VCaP (cell line): ENCODE data around the gene AMT.
"Not testable (repeated sequence)": the region's sequence is repeated elsewhere in the genome, so short reads cannot be mapped to it uniquely, and the experiment has no call there.

Source experiments
- H3K27ac ChIP-seq: fragments of 450-650 bp; 2 replicates; pipeline ENCODE4 v1.5.1; 2017
- TF ChIP-seq, protein P1 (sequence below): fragments of 450-650 bp; conservative IDR thresholded peaks from 2 replicates; pipeline ENCODE4 v1.5.1; 2017; ENCODE audit warnings: mild to moderate bottlenecking, moderate library complexity

AMT gene

DNA sequence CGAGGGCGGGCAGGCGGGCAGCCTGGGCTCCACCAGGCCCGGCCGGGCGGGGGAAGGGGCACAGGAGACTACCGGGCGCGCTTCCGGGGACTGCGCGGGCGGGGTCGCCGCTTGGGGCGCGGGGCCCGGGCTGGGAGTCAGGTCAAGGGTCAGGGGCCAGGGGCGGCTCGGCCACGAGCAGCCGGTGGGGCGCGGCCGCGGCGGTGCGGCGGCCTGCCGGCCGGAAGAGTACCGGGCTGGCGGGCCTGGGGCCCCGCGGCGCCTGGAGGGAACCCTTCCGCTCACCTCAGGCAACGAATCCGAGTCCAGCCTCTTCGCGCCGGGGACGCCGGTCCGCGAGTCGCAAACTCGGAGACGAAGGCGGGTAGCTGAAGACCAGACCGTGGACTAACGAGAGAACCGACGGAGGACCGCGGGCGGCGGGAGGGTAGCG, 10.7 kb downstream of the AMT start:
- H3K27ac ChIP-seq, result peak overlapping the region; percentile 98
- TF ChIP-seq, protein P1, sequence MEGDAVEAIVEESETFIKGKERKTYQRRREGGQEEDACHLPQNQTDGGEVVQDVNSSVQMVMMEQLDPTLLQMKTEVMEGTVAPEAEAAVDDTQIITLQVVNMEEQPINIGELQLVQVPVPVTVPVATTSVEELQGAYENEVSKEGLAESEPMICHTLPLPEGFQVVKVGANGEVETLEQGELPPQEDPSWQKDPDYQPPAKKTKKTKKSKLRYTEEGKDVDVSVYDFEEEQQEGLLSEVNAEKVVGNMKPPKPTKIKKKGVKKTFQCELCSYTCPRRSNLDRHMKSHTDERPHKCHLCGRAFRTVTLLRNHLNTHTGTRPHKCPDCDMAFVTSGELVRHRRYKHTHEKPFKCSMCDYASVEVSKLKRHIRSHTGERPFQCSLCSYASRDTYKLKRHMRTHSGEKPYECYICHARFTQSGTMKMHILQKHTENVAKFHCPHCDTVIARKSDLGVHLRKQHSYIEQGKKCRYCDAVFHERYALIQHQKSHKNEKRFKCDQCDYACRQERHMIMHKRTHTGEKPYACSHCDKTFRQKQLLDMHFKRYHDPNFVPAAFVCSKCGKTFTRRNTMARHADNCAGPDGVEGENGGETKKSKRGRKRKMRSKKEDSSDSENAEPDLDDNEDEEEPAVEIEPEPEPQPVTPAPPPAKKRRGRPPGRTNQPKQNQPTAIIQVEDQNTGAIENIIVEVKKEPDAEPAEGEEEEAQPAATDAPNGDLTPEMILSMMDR, result no peak

DNA sequence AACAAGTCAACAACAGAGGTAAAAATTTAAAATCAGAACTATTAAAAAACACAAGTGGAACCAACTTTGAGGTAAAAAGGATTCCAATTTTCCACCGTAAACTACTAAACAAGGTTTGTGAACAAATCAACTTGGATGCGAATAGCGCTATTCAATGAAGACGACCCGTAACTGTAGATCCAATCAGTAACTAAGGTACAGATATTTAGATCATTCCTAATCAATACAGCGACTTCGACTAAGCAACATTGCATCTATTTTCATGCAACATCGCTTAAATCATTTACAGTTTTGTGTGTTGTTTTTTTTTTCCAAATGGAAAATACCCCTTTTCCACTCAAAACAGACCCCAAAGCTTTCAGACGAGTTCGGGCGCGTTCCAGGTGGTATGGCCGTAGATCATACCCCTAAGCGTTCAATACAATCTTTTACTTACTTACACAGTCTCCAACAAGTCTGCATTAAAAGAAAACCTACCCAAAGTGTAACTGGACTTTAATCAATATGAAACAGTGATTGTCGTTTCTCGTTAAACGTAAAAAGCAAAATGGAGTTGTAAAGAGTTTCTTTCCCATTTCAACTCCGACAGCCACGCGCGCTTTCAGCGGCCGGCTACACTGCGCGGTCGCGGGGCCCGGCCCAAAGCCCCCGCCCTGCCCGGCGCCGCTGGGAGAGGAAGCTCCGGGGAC, 11.3 kb downstream of the AMT start:
- H3K27ac ChIP-seq, result peak overlapping the region; percentile 98
- TF ChIP-seq, protein P1, result no peak

DNA sequence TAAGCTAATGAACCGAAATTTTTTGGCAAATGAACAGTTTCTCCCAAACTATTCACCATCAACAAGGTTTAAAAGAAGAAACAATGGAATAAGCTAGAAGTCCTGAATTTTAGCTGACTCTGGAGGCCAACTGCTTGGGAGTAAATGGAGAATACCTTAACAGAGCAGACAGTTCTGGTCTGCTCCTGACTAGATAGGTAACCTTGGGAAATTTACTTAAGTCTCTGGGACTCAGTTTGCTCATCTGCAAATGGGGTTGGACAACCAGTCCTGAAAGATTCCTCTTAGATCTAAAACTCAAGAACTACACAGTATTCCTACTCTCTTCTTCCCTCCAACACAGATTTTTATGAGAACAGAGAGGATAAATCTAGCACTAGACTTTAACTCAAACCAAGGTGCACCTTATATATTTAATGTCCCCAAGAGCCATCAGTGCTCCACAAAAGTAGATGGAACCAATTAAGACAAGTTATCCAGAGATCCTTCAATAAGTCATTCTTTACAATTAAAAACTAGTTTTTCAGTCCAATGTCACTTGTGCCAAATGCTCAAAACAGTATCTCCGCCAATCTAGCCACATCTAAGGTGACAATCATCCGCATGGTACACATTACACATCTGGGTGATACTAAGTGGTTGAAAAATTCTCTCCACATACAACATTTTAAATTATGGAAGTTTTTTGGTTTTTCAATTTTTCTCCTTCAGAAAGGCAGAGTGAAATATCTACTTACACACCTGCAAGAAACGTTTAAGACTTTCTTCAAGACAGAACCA, 12.0 kb downstream of the AMT start:
- TF ChIP-seq, protein P1, result no peak
- peak overlapping the region; percentile 98 for H3K27ac ChIP-seq

DNA sequence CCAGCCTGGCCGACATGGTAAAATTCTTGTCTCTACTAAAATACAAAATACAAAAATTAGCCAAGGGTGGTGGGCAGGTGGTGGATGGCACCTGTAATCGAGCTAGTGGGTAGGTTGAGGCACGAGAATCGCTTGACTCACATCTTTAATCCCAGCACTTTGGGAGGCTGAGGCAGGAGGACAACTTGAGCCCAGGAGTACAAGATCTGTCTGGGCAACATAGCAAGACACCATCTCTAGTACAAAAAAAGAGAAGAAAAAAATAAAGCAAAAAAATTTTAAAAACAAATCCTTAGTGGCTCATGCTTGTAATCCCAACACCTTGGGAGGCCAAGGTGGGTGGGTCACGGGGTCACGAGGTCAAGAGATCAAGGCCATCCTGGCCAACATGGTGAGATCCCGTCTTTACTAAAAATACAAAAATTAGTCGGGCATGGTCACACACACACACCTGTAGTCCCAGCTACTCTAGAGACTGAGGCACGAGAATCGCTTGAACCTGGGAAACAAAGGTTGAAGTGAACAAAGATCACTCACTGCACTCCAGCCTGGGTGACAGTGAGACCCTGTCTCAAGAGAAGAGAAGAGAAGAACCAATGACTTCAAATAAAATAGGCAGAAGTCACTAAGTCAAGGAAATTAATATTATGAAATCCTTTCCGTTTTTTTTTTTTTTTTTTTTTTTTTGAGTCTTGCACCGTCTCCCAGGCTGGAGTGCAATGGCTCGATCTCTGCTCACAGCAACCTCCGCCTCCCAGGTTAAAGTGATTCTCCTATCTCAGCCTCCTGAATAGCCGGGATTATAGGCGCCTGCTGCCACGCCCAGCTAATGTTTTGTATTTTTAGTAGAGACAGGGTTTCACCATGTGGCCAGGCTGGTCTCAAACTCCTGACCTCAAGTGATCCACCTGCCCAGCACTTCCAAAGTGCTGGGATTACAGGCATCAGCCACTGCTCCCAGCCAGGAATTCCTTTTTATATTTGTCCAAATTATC, 15.4 kb downstream of the AMT start:
- TF ChIP-seq, protein P1, result no peak
- H3K27ac ChIP-seq, result no peak overlapping the region

DNA sequence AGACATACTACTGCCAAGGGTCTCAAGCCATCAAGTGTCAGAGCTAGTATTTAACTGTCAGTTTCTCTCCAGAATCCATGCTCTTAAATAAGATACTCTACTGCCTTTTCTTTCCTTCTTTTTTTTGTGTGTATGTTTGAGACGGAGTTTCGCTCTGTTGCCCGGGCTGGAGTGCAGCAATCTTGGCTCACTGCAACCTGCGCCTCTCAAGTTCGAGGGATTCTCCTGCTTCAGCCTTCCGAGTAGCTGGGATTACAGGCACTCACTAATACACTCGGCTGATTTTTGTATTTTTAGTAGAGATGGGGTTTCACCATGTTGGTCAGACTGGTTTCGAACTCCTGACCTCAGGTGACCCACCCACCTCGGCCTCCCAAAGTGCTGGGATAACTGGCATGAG, 16.7 kb downstream of the AMT start:
- H3K27ac ChIP-seq, result not testable (repeated sequence)

DNA sequence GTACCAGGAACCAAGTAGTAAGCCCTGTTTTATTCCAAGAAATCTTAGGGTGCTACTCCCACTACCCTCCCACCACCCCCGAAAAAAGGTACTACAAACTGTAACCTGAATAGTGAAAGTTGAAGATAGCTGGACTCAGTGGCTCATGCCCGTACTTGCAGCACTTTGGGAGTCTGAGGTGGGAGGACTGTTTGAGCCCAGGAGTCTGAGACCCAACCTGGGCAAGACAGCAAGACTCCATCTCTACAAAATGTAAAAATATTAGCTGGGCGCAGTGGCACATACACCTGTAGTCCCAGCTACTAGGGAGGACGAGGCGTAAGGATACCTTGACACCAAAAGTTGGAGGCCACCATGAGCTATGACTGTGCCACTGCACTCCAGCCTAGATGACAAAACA, 18.4 kb downstream of the AMT start:
- TF ChIP-seq, protein P1, result no peak
- no peak overlapping the region for H3K27ac ChIP-seq

DNA sequence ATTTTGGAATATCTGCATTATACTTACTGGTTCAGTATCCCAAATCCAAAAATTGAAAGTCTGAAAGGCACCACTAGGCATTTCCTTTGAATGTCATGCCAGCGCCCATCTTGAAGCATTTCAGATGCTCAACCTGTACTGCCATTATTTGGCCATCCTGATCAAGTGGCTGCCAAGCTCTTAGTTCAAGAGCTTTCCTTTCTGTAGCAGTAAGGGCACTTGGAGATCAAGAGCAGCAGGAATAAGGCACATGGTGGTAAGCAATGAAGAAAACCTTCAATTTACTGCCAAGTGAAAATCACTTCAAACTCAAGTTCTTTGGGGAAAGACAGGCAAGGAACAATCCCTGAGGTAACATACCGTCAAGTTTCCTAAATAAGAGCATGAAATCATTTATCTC, 20.5 kb downstream of the AMT start:
- no peak overlapping the region for H3K27ac ChIP-seq
- TF ChIP-seq, protein P1, result no peak
